Cardiac fibroblast (primary cell): ENCODE measurements around the gene SUPT5H.

Experiments used
- DNase-seq, 2 donors: peaks; one replicate each; pipeline versions ENCODE4 v3.0.0 to v3.0.0-alpha.2; 2010; ENCODE audit warnings: low read depth in 2 of 2
- H3K4me3 ChIP-seq, 2 donors: replicated peaks in 1 of 2; 1 replicate in 1 of 2; 2 replicates in 1 of 2; pipeline ENCODE4 v1.5.1; 2011; ENCODE audit warnings: low read depth in 2 of 2, low read length in 2 of 2, mild to moderate bottlenecking in 2 of 2, moderate library complexity in 1 of 2
- TF ChIP-seq, protein P1 (sequence below): IDR thresholded peaks from one replicate; pipeline ENCODE4 v1.5.1; 2011; ENCODE audit warnings: low read depth, mild to moderate bottlenecking, low read length, inconsistent platforms

The SUPT5H gene

DNA sequence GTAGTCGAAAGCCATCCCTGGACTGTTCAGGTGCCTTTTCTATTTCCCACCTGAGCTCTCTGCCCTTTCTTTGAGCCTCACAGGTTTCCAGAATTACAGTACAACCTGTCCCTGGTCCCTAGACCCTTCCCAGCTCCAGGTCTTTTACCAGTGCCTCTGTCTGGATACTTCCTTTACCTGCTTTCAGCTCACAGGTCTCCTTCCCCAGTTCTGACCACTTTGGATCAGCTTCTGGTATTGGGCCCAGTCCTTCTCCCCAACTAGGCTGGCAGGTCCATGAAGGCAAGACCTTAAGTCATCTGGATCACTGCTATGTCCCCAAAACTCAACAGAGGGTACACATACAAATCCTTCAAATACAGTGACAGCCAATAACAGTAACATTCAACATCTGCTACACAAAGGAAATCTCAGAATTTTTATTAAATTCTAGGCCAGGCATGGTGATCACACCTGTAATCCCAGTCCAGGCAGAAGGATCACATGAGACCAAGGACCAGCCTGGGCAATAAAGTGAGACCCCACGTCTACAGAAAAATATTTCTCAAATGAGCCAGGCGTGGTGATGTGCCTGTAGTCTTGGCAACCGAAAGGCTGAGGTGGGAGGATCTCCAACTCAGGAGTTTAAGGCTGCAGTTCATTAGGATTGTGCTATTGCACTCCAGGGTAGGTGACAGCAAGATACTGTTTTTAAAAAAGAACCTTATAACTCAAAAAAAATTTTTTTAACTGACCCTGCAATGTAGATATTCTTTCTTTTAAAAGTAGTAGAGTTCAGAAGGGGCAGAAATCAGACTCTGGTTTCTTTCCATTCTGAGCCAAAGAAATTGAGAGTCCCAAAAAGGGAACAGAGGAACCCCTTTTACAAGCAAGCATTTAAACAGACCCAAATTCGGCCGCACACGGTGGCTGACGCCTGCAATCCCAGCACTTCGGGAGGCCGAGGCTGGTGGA is 11.0 kb upstream of the SUPT5H start:
- peak in 1 of 2 donors; percentile 36 for DNase-seq
- peak overlapping the region; percentile 93 to 98 for H3K4me3 ChIP-seq
- TF ChIP-seq, protein P1, sequence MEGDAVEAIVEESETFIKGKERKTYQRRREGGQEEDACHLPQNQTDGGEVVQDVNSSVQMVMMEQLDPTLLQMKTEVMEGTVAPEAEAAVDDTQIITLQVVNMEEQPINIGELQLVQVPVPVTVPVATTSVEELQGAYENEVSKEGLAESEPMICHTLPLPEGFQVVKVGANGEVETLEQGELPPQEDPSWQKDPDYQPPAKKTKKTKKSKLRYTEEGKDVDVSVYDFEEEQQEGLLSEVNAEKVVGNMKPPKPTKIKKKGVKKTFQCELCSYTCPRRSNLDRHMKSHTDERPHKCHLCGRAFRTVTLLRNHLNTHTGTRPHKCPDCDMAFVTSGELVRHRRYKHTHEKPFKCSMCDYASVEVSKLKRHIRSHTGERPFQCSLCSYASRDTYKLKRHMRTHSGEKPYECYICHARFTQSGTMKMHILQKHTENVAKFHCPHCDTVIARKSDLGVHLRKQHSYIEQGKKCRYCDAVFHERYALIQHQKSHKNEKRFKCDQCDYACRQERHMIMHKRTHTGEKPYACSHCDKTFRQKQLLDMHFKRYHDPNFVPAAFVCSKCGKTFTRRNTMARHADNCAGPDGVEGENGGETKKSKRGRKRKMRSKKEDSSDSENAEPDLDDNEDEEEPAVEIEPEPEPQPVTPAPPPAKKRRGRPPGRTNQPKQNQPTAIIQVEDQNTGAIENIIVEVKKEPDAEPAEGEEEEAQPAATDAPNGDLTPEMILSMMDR, result no peak

DNA sequence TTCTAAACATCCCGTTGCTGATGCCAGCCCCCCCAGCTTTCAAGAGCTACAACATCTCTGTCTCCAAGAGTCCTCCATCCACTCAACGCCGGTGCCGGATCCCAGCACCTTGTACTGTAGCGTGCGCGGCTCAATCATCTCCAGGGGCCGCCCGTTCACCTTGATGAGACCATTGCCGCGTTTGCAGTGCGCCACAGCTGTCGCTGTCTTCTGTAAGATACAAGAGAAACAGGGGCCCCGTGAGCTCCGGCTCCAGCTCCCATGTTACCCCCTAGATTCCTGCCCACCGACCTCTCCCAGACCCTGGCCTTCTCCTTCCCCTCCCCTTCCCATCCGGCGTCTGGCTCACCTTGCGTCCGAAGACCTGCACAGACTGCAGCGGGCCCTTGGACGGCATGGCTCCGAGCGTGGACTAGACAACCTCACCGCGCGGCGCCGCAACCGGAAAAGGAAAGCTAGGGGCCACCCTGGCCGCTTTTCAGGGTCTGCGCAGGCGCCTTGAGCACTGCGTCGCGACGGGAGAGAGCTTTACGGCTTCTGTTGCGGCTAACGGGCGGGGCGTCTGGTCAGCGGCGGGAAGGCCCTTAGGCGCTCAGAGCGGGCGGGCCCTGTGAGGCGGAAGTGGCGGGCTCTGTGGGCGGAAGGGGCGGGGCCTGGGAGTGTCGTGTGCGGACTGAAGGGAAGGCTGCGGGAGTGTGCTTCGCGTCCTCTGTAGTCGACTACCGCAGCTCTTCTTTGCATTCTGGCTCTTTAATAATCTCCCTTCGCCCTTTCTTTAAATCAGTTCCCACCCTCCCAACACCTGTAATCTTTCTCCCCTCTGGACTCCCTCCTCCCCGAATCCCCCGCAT is 9.7 kb upstream of the SUPT5H start, which contains the start of gene RPS16:
Gene RPS16 (minus strand): TSS at position 451 of the 851 bp plus-strand sequence. CDS start 54 bp downstream, at position 397.
- peak within 1 kb of the TSS; percentile 93 to 98 for H3K4me3 ChIP-seq
- DNase-seq, result peak; percentile 98 to 99
- TF ChIP-seq, protein P1, result no peak

DNA sequence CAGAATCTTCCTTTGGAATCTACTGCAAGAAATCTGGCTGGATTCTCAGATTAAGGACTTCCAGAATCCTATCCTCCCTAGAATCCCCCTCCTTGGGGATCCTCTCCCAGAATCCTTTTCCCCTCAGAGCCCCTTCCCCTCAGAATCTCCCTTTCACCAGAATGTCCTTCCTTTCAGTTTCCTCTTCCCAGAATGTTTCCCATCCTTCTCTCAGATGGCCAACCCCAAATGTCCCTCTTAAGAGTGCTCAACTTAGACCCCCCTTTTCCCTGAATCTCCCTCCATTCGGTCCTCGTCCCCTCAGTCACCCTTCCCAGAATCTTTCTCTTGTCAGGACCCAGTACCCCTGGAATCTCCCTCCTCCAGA is 9.0 kb upstream of the SUPT5H start:
- TF ChIP-seq, protein P1, result no peak
- H3K4me3 ChIP-seq, result peak overlapping the region; percentile 56 to 93
- DNase-seq, result no peak

DNA sequence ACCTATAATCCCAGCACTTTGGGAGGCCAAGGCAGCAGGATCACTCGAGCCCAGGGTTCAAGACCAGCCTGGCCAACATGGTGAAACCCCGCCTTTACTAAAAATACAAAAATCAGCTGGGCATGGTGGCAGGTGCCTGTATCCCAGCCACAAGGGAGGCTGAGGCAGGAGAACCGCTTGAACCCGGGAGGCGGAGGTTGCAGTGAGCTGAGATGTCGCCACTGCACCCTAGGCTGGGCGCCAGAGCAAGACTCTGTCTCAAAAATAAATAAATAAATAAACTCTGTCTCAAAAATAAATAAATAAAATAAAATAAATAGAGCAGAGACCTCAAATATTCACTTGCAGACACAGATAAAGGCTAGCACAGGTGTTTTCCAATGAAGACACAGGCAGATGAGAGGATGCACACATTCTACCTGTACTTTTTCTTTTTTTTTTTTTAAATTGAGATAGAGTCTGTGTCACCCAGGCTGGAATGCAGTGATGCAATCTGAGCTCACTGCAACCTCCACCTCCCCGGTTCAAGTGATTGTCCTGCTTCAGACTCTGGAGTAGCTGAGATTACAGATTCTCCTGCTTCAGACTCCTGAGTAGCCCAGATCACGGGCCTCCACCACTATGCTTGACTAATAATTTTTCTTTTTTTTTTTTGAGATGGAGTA is 7.0 kb upstream of the SUPT5H start:
- TF ChIP-seq, protein P1, result no peak
- DNase-seq, result peak in 1 of 2 donors; percentile 64
- H3K4me3 ChIP-seq, result no peak overlapping the region

DNA sequence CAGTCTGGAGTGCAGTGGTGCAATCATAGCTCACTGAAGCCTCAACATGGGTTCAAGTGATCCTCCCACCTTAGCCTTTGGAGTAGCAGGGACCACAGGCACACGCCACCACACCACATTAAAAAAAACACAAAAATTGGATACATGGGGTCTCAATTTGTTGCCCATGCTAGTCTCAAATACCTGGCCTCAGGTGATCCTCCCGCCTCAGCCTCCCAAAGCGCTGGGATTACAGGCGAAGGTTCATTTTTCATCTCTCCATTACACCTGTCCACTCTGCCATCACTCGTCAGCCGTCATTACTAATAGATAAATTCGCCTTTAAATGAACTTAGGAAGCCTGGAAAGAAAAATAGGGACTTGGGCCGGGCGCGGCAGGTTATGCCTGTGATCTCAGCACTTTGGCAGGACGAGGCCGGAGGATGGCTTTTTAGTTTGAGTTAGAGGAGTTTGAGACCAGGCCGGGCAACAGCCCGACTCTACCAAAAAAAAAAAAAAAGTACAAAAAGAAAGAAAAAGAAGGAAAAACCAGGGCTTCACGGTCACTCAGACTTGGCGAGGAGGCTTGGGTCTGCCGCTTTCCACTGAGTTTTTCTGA is 685 bp upstream of the SUPT5H start:
- DNase-seq, result peak in 1 of 2 donors; percentile 47
- TF ChIP-seq, protein P1, result no peak
- peak overlapping the region; percentile 98 to 99 for H3K4me3 ChIP-seq
